ENCODE data around the gene CD81. TPM values are rescaled to one million over a fixed set of nuclear protein-coding genes. Genes with fewer than 3 reads are reported as not detected.

Gene CD81, protein sequence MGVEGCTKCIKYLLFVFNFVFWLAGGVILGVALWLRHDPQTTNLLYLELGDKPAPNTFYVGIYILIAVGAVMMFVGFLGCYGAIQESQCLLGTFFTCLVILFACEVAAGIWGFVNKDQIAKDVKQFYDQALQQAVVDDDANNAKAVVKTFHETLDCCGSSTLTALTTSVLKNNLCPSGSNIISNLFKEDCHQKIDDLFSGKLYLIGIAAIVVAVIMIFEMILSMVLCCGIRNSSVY
- 339 and 599 TPM in 2 replicates for total RNA-seq

GRCh38 chr11:2376751-2377451 is at the start of gene CD81:
TSS of gene CD81 (plus strand) at chr11:2377310. CDS start at chr11:2377550, 240 bp downstream.

GRCh38 chr11:2400069-2400761 is 23.1 kb downstream of the CD81 start, which contains the start of gene TSSC4:
TSS of gene TSSC4 (plus strand) at chr11:2400750. CDS start at chr11:2402634, 1,884 bp downstream.

DNA sequence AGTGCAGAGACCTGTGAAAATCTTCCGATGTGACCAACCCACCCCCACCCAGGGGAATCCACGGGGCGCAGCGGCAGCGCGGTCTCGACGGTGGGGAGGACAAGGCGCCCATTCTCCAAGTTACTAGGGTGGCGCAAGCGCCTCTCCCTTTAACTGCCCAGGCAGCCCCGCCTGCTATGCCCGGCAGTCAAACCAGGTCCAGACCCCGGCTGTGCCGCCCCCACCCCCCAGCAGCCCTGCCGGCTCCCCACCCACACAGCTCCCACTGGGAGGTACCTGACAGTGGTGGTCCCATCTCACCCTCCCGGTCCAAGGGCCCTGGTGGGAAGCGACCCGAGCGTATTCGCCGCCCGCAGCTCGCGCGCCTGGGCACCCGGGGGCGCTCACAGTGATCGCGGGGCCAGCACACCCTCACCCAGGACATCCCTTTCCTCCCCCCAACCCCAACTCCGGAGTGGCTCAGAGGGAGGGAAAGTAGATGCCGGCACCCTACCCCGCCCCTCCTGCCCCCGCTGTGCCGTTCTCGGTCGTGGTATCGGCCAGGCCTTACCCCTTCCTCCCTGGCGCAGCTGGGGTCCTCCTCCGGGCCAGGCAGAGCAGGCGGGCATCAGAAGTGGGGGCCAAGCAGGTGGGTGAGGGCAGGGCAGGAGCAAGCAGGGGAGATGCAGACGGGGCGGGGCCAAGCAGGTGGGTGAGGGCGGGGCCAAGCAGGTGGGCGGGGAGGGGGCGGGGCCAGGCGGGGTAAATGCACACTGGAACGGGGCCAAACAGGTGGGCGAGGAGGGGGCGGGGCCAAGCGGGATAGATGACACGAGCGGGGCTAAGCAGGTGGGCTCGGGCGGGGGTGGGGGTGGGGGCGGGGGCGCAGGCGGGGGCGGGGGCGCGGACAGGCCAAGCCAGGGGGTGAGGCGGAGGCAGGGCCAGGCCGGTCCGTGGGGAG is 67.0 kb downstream of the CD81 start, which contains the start of gene TRPM5:
TSS of gene TRPM5 (minus strand) at position 634 of the 940 bp plus-strand sequence. CDS start 21,478 bp downstream, outside the sequence.

GRCh38 chr11:2444821-2445745 is 68.0 kb downstream of the CD81 start, which contains the start of gene KCNQ1:
TSS of gene KCNQ1 (plus strand) at chr11:2445008. CDS start at chr11:2445099, 91 bp downstream.

Other genes starting within 250 kb of the CD81 start
- gene IGF2, start 237.9 kb upstream of the CD81 start, total RNA-seq, result 24.2 and 42.0 TPM in 2 replicates
- not detected in 2 replicates for gene INS, start 216.1 kb upstream of the CD81 start, total RNA-seq
- not detected in 2 replicates for gene TH, start 205.5 kb upstream of the CD81 start, total RNA-seq
- gene ASCL2, start 106.7 kb upstream of the CD81 start, total RNA-seq, result 1.2 TPM in 1 of 2 replicates, not detected in the other
- gene C11orf21, start 75.4 kb upstream of the CD81 start, total RNA-seq, result not detected in 2 replicates
- gene TSPAN32, start 75.3 kb upstream of the CD81 start, total RNA-seq, result 1.3 TPM in 1 of 2 replicates, not detected in the other
- 33.9 and 45.5 TPM in 2 replicates for gene TSSC4, start 23.4 kb downstream of the CD81 start, total RNA-seq
- not detected in 2 replicates for gene TRPM5, start 67.2 kb downstream of the CD81 start, total RNA-seq
- gene KCNQ1, start 67.7 kb downstream of the CD81 start, total RNA-seq, result 0.13 TPM in 1 of 2 replicates, not detected in the other